Measurements from ENCODE around the gene CCDC47.

CCDC47 gene

GRCh38 chr17:63716426-63716825, 57.0 kb downstream of the CCDC47 start:
- Histone ChIP-seq H3K9ac (ENCODE audit: low read length) (no peak overlapping the region), H3K4me3 (ENCODE audit: low read depth, low read length) (no peak overlapping the region), H4K8ac (ENCODE audit: low read depth, low read length) (no peak overlapping the region), H4K91ac (ENCODE audit: low read depth, low read length) (no peak overlapping the region), H3K36me3 (ENCODE audit: control insufficient read depth in 1 of 2, insufficient read depth in 2 of 2, low read length in 2 of 2) (peaks cover 0 to 4% of the 10 kb centered on the region in 2 experiments), H3K27ac (ENCODE audit: low read depth, low read length) (no peak overlapping the region), H2AFZ (ENCODE audit: insufficient read depth, low read length, poor library complexity) (no peak overlapping the region), H3K4me1 (ENCODE audit: control insufficient read depth in 1 of 2, insufficient read depth in 2 of 2, low read length in 2 of 2) (no peaks in the 10 kb centered on the region), H3K23ac (ENCODE audit: low read length) (no peak overlapping the region), H3K79me1 (ENCODE audit: low read length) (no peaks in the 10 kb centered on the region), H3K14ac (ENCODE audit: low read length) (no peak overlapping the region), H3K4ac (ENCODE audit: low read depth, low read length) (no peak overlapping the region), H3K4me2 (ENCODE audit: low read length) (no peak overlapping the region), H2BK5ac (ENCODE audit: low read depth, low read length, poor library complexity) (no peak overlapping the region), H3K27me3 (ENCODE audit: insufficient read depth, low read length) (no peaks in the 10 kb centered on the region), H2AK5ac (ENCODE audit: low read length) (no peak overlapping the region), H4K12ac (ENCODE audit: low read depth, low read length) (no peak overlapping the region), H3K9me3 (ENCODE audit: insufficient read depth, low read depth, low read length) (no peaks in the 10 kb centered on the region), H2BK12ac (ENCODE audit: low read length) (no peak overlapping the region), H2BK120ac (ENCODE audit: insufficient read depth, low read length, poor library complexity) (no peak overlapping the region), H3K18ac (ENCODE audit: low read length) (no peak overlapping the region), H3K79me2 (ENCODE audit: control insufficient read depth, insufficient read depth, low read length, poor library complexity) (no peaks in the 10 kb centered on the region)
- DNase-seq: no peak
- WGBS (ENCODE audit: extremely low coverage, insufficient coverage, insufficient read length): no CpG with 5 or more reads among the region's 3 CpGs

- H3K9me3 ChIP-seq (ENCODE audit: insufficient read depth, low read depth, low read length): no peaks in the 10 kb centered on the region
- no peak overlapping the region for H4K91ac ChIP-seq (ENCODE audit: low read depth, low read length)
- H3K4me2 ChIP-seq (ENCODE audit: low read length): no peak overlapping the region
- H3K9ac ChIP-seq (ENCODE audit: low read length): no peak overlapping the region
- H3K18ac ChIP-seq (ENCODE audit: low read length): no peak overlapping the region
- no peak overlapping the region for H2AK5ac ChIP-seq (ENCODE audit: low read length)
- no peaks in the 10 kb centered on the region for H3K79me1 ChIP-seq (ENCODE audit: low read length)
- no peaks in the 10 kb centered on the region for H3K79me2 ChIP-seq (ENCODE audit: control insufficient read depth, insufficient read depth, low read length, poor library complexity)
- no peak overlapping the region for H2BK5ac ChIP-seq (ENCODE audit: low read depth, low read length, poor library complexity)
- H3K14ac ChIP-seq (ENCODE audit: low read length): no peak overlapping the region
- H4K12ac ChIP-seq (ENCODE audit: low read depth, low read length): no peak overlapping the region
- no peak overlapping the region for H2BK12ac ChIP-seq (ENCODE audit: low read length)
- WGBS (ENCODE audit: extremely low coverage, insufficient coverage, insufficient read length): no CpG with 5 or more reads among the region's 10 CpGs
- DNase-seq: no peak
- H3K23ac ChIP-seq (ENCODE audit: low read length): no peak overlapping the region
- no peak overlapping the region for H3K4me3 ChIP-seq (ENCODE audit: low read depth, low read length)
- H3K27me3 ChIP-seq (ENCODE audit: insufficient read depth, low read length): no peaks in the 10 kb centered on the region
- H3K4ac ChIP-seq (ENCODE audit: low read depth, low read length): no peak overlapping the region
- no peak overlapping the region for H3K27ac ChIP-seq (ENCODE audit: low read depth, low read length)
- no peak overlapping the region for H4K8ac ChIP-seq (ENCODE audit: low read depth, low read length)
- H2AFZ ChIP-seq (ENCODE audit: insufficient read depth, low read length, poor library complexity): no peak overlapping the region
- peaks cover 4 to 9% of the 10 kb centered on the region in 2 experiments for H3K36me3 ChIP-seq (ENCODE audit: control insufficient read depth in 1 of 2, insufficient read depth in 2 of 2, low read length in 2 of 2)
- no peak overlapping the region for H2BK120ac ChIP-seq (ENCODE audit: insufficient read depth, low read length, poor library complexity)
- no peaks in the 10 kb centered on the region for H3K4me1 ChIP-seq (ENCODE audit: control insufficient read depth in 1 of 2, insufficient read depth in 2 of 2, low read length in 2 of 2)
These were observed 58.7 kb downstream of the CCDC47 start for GRCh38 chr17:63714550-63715277.

- Histone ChIP-seq H3K9ac (ENCODE audit: low read length) (no peak overlapping the region), H3K4me2 (ENCODE audit: low read length) (no peak overlapping the region), H3K79me2 (ENCODE audit: control insufficient read depth, insufficient read depth, low read length, poor library complexity) (no peaks in the 10 kb centered on the region), H3K18ac (ENCODE audit: low read length) (no peak overlapping the region), H3K9me3 (ENCODE audit: insufficient read depth, low read depth, low read length) (peaks cover 2% of the 10 kb centered on the region), H4K8ac (ENCODE audit: low read depth, low read length) (no peak overlapping the region), H2BK120ac (ENCODE audit: insufficient read depth, low read length, poor library complexity) (no peak overlapping the region), H2AK5ac (ENCODE audit: low read length) (no peak overlapping the region), H2BK12ac (ENCODE audit: low read length) (no peak overlapping the region), H2AFZ (ENCODE audit: insufficient read depth, low read length, poor library complexity) (no peak overlapping the region), H3K14ac (ENCODE audit: low read length) (no peak overlapping the region), H2BK5ac (ENCODE audit: low read depth, low read length, poor library complexity) (no peak overlapping the region), H3K4ac (ENCODE audit: low read depth, low read length) (no peak overlapping the region), H3K79me1 (ENCODE audit: low read length) (no peaks in the 10 kb centered on the region), H3K23ac (ENCODE audit: low read length) (no peak overlapping the region), H3K27ac (ENCODE audit: low read depth, low read length) (no peak overlapping the region), H3K27me3 (ENCODE audit: insufficient read depth, low read length) (no peaks in the 10 kb centered on the region), H3K4me3 (ENCODE audit: low read depth, low read length) (no peak overlapping the region), H4K91ac (ENCODE audit: low read depth, low read length) (no peak overlapping the region), H3K36me3 (ENCODE audit: control insufficient read depth in 1 of 2, insufficient read depth in 2 of 2, low read length in 2 of 2) (peaks cover 13 to 23% of the 10 kb centered on the region in 2 experiments), H4K12ac (ENCODE audit: low read depth, low read length) (no peak overlapping the region), H3K4me1 (ENCODE audit: control insufficient read depth in 1 of 2, insufficient read depth in 2 of 2, low read length in 2 of 2) (no peaks in the 10 kb centered on the region)
- DNase-seq: no peak
- WGBS (ENCODE audit: extremely low coverage, insufficient coverage, insufficient read length): no CpG with 5 or more reads among the region's 6 CpGs
These were observed 64.3 kb downstream of the CCDC47 start for GRCh38 chr17:63709110-63709509.

GRCh38 chr17:63707151-63707550, 66.2 kb downstream of the CCDC47 start:
- Histone ChIP-seq H3K23ac (ENCODE audit: low read length) (no peak overlapping the region), H2AK5ac (ENCODE audit: low read length) (no peak overlapping the region), H3K14ac (ENCODE audit: low read length) (no peak overlapping the region), H4K12ac (ENCODE audit: low read depth, low read length) (no peak overlapping the region), H3K4me2 (ENCODE audit: low read length) (no peak overlapping the region), H3K79me2 (ENCODE audit: control insufficient read depth, insufficient read depth, low read length, poor library complexity) (no peaks in the 10 kb centered on the region), H3K27me3 (ENCODE audit: insufficient read depth, low read length) (no peaks in the 10 kb centered on the region), H3K36me3 (ENCODE audit: control insufficient read depth in 1 of 2, insufficient read depth in 2 of 2, low read length in 2 of 2) (peaks cover 14 to 33% of the 10 kb centered on the region in 2 experiments), H2BK12ac (ENCODE audit: low read length) (no peak overlapping the region), H3K4me3 (ENCODE audit: low read depth, low read length) (no peak overlapping the region), H3K18ac (ENCODE audit: low read length) (no peak overlapping the region), H3K9ac (ENCODE audit: low read length) (no peak overlapping the region), H2BK120ac (ENCODE audit: insufficient read depth, low read length, poor library complexity) (no peak overlapping the region), H4K91ac (ENCODE audit: low read depth, low read length) (no peak overlapping the region), H2AFZ (ENCODE audit: insufficient read depth, low read length, poor library complexity) (no peak overlapping the region), H3K79me1 (ENCODE audit: low read length) (no peaks in the 10 kb centered on the region), H4K8ac (ENCODE audit: low read depth, low read length) (no peak overlapping the region), H3K9me3 (ENCODE audit: insufficient read depth, low read depth, low read length) (peaks cover 2% of the 10 kb centered on the region), H3K4me1 (ENCODE audit: control insufficient read depth in 1 of 2, insufficient read depth in 2 of 2, low read length in 2 of 2) (no peaks in the 10 kb centered on the region), H2BK5ac (ENCODE audit: low read depth, low read length, poor library complexity) (no peak overlapping the region), H3K27ac (ENCODE audit: low read depth, low read length) (no peak overlapping the region), H3K4ac (ENCODE audit: low read depth, low read length) (no peak overlapping the region)
- no CpG with 5 or more reads among the region's 11 CpGs for WGBS (ENCODE audit: extremely low coverage, insufficient coverage, insufficient read length)
- no peak for DNase-seq

Measured in trophoblast cell (in vitro differentiated cells and primary cell).